GM12865 (cell line): ENCODE results near the gene MBD3L5.
"Not testable (repeated sequence)": the region's sequence is repeated elsewhere in the genome, so short reads cannot be mapped to it uniquely, and the experiment has no call there.

Experiments
- DNase-seq: peaks from one replicate; pipeline ENCODE4 v3.0.0; 2010; ENCODE audit warnings: low read depth
- H3K4me3 ChIP-seq: 2 replicates; pipeline ENCODE4 v1.5.1; 2011; ENCODE audit warnings: mild to moderate bottlenecking, low read depth, low read length, control low read depth
- TF ChIP-seq, protein P1 (sequence below): IDR thresholded peaks from 2 replicates; pipeline ENCODE4 v1.5.1; 2011; ENCODE audit warnings: low read length, control low read depth, low read depth, inconsistent platforms; ENCODE audit not compliant: insufficient read depth; ENCODE audit errors: missing control alignments

The MBD3L5 gene

DNA sequence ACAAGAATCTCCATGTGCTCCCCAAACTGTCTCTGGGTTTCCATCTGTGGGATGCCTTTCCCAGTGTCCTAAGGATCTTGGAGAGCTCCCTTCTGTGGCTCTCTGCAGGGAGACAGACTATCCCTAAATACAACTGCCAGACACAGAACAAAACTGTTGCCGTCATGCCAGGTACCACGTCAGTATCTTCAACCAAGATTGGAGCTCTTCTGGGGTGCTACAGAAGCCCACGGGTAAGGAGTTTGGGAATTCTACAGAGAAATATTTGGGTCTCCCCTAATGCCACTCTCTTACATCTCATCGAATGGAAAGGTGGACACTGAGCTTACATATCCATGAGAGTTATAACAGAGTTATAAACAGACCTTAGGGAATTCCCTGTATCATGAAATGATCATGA lies 33.0 kb downstream of the MBD3L5 start:
- DNase-seq: no peak
- TF ChIP-seq, protein P1, sequence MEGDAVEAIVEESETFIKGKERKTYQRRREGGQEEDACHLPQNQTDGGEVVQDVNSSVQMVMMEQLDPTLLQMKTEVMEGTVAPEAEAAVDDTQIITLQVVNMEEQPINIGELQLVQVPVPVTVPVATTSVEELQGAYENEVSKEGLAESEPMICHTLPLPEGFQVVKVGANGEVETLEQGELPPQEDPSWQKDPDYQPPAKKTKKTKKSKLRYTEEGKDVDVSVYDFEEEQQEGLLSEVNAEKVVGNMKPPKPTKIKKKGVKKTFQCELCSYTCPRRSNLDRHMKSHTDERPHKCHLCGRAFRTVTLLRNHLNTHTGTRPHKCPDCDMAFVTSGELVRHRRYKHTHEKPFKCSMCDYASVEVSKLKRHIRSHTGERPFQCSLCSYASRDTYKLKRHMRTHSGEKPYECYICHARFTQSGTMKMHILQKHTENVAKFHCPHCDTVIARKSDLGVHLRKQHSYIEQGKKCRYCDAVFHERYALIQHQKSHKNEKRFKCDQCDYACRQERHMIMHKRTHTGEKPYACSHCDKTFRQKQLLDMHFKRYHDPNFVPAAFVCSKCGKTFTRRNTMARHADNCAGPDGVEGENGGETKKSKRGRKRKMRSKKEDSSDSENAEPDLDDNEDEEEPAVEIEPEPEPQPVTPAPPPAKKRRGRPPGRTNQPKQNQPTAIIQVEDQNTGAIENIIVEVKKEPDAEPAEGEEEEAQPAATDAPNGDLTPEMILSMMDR: no peak
- H3K4me3 ChIP-seq: no peak overlapping the region

DNA sequence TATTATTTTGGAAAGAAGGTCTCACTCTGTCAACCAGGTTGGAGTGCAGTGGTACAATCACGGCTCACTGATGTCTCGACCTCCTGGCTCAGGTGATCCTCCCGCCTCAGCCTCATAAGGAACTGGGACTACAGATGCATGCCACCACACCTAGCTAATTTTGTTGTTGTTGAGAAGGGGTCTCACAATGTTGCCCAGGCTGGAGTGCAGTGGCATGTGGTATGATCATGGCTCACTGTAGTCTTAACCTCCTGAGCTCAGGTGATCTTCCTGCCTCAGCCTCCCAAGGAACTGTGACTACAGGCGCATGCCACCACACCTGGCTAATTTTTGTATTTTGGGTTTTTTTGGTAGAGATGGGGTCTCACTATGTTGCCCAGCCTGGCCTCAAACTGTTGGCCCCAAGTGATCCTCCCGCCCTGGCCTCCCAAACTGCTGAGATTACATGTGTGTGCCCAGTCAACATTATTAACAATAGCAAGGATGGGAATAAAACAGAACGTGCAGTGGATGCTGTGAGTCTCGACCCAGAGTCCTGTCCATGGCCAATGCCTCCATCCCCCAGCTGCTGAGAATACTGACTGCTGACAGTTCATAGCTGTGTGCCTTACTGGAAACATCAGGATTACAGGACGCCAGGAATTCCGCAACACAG lies 33.5 kb downstream of the MBD3L5 start:
- TF ChIP-seq, protein P1: no peak
- H3K4me3 ChIP-seq: no peak overlapping the region
- DNase-seq: no peak

DNA sequence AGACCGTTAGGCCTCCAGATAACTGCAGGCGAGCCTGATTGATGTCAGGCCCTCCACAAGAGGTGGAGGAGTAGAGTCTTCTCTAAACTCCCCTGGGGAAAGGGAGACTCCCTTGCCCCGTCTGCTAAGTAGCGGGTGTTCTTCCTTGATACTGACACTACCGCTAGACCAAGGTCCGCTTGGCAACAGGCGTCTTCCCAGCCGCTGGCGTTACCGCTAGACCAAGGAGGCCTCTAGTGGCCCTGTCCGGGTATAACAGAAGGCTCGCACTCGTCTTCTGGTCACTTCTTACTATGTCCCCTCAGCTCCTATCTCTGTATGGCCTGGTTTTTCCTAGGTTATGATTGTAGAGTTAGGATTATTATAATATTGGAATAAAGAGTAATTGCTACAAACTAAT lies 36.7 kb downstream of the MBD3L5 start:
- DNase-seq: peak; percentile 25
- not testable (repeated sequence) for H3K4me3 ChIP-seq

DNA sequence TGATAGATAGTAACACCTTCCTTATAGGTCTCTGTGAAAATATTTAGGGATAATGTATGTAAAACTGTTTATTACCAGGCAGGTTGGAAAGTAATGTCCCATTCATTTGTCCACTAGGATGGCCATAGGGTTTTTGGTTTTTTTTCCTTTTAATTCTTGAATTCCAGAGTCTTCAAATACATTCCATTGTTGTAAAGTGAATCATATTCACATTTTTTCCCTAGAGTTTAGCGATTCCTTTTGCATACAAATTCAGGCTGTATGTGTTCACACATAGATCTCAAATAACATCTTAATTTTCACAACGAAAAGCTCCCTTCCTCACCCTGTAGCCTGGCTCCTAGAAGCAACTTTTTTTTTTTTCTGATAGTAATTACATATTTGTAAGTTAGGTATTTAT lies 37.3 kb downstream of the MBD3L5 start:
- TF ChIP-seq, protein P1: no peak
- H3K4me3 ChIP-seq: no peak overlapping the region
- no peak for DNase-seq

DNA sequence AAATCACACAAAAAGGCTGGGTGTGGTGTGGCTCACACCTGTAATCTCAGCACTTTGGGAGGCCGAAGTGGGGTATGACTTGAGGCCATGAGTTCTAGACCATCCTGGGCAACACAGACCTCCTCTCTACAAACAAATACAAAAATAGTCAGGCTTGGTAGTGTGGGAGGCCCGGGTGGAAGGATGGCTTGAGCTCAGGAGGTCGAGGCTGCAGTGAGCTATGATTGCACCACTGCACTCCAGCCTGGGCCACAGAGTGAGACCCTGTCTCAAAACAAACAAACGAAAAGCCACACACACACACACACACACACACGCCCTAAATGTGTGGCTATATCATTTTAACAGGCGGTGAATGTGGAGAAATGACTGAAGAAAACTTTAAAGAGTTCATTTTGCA lies 38.2 kb downstream of the MBD3L5 start:
- DNase-seq: no peak
- H3K4me3 ChIP-seq: no peak overlapping the region
- TF ChIP-seq, protein P1: no peak

DNA sequence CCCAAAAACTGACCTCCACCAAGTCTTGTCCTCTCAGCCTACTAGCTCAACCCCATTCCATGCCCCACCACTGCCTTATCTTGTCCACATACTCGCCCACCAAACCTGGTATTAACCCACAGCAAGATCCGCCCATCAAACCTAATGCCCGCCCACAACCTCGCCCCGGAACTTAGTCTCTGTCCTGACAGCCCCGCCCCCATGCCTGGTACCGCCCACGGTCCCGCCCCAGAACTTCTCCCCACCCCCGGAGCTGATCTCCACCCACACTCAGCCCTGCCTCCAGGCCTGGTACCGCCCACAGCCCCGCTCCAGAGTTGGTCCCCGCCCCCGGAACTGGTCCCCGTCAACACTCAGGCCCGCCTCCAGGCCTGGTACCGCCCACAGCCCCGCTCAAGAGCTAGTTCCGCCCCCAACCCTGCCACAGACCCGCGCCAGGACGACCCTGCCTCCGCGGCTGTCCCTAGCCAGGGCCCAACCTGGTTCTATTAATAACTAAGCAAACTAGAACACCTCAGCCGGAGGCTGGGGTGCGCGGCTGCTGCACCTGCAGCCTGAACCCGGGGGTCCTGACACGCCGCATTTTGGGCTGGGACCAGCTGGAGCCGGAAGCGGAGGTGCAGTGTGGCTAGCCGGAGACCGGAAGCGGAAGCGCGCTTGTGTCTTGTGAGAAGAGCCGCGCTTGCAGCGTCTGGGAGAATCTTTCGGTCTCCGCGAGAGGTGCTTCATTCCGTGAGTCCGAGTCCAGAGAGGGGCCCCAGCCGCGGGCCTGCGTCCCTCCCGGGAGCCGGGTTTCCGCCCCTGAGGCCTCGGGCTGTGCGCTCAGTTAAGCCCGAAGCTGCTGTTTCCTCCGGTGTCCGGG lies 38.9 kb downstream of the MBD3L5 start, which contains the start of gene ZNF557:
TSS of gene ZNF557 (plus strand) at position 662 of the 862 bp plus-strand sequence. CDS start 5,372 bp downstream, outside the sequence.
- DNase-seq: peak; percentile 99
- TF ChIP-seq, protein P1: no peak
- H3K4me3 ChIP-seq: peak within 1 kb of the TSS; percentile 94

DNA sequence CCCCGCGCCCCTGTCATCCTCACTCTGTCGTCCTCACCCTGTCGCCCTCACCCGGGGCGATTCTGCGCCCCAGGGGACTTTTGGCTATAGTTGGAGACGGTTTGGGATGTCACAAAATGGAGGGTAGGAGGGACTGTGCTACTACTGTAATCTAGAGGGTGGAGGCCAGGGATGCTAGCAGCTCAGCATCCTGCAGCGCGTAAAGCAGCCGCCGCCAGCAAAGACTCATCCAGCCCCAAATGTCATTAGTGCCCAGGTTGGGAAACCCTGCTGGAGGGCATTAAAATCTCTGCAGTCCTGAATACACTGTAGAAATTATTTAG lies 39.5 kb downstream of the MBD3L5 start:
- no peak for DNase-seq
- TF ChIP-seq, protein P1: no peak
- peak overlapping the region; percentile 94 for H3K4me3 ChIP-seq
